ENCODE measurements around the gene STAG1.

- TF ChIP-seq POLR2AphosphoS5 (IDR thresholded peaks at IDR 0.05; ENCODE audit: low read depth): no peak
- no peak for TF ChIP-seq CTCF (IDR thresholded peaks at IDR 0.05; ENCODE audit: insufficient read depth, low read length)
Measured at GRCh38 chr3:136671921-136672320, 80.3 kb downstream of the STAG1 start.
